GM23338 (cell line): Measurements from ENCODE around the gene GLB1L3.

Source experiments
- EZH2 ChIP-seq: fragments of 200-600 bp; sonication (generic); IDR thresholded peaks from one replicate; pipeline ENCODE4 v1.8.0; 2017; ENCODE audit warnings: antibody characterized with exemption, mild to moderate bottlenecking, low read depth; ENCODE audit not compliant: unreplicated experiment
- POLR2AphosphoS5 ChIP-seq: IDR thresholded peaks from 2 replicates; pipeline ENCODE4 v1.6.1; 2016; ENCODE audit warnings: antibody characterized with exemption, low read depth
- TF ChIP-seq, protein P1 (sequence below), 2 experiments: fragments of 200-600 bp in 1 of 2; sonication (generic) in 1 of 2; conservative IDR thresholded peaks; 2 replicates each; pipeline versions ENCODE4 v1.5.1 to v1.6.1; 2016 to 2017; ENCODE audit warnings: antibody characterized with exemption in 2 of 2, low read depth in 2 of 2, mild to moderate bottlenecking in 2 of 2, moderate library complexity in 1 of 2

DNA sequence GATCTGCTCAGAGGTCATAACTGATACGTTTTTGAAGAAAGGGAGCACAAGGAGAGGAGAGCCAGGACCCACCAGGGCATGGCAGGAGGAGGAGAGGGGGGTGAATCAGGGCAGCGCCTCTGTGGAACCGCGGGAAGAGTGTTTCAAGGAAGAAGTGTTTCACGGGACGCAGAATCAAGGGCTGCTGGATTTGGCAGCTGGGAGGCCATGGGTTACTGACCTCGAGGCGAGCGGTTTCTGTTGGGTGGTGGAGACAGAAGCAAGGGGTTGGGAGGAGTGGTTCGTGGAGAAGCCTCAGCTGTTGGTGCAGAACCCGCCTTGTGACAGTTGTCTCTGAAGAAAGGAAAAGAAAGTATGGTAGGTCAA lies 38.6 kb upstream of the GLB1L3 start:
- TF ChIP-seq POLR2AphosphoS5 (no peak), EZH2 (no peak)
- TF ChIP-seq, protein P1, sequence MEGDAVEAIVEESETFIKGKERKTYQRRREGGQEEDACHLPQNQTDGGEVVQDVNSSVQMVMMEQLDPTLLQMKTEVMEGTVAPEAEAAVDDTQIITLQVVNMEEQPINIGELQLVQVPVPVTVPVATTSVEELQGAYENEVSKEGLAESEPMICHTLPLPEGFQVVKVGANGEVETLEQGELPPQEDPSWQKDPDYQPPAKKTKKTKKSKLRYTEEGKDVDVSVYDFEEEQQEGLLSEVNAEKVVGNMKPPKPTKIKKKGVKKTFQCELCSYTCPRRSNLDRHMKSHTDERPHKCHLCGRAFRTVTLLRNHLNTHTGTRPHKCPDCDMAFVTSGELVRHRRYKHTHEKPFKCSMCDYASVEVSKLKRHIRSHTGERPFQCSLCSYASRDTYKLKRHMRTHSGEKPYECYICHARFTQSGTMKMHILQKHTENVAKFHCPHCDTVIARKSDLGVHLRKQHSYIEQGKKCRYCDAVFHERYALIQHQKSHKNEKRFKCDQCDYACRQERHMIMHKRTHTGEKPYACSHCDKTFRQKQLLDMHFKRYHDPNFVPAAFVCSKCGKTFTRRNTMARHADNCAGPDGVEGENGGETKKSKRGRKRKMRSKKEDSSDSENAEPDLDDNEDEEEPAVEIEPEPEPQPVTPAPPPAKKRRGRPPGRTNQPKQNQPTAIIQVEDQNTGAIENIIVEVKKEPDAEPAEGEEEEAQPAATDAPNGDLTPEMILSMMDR (conservative IDR thresholded peaks at IDR 0.05; ENCODE audit: low read depth in 2 of 2): no peak
